HepG2 (cell line): Measurements from ENCODE around the gene KCNB1.

Experiments
- LCORL ChIP-seq, 2 experiments: fragments of 450-650 bp in 1 of 2; sonication (generic) in 1 of 2; formaldehyde crosslinking in 1 of 2; IDR thresholded peaks; 2 replicates each; pipeline versions ENCODE4 v1.5.0 to v1.6.1; 2017 to 2020; ENCODE audit warnings: antibody characterized with exemption in 1 of 2, missing genetic modification reagents in 1 of 2
- TAF15 ChIP-seq: fragments of 200-400 bp; formaldehyde crosslinking; IDR thresholded peaks from one replicate; pipeline ENCODE4 v1.6.1; 2018; ENCODE audit warnings: mild to moderate bottlenecking, low read depth, low read length; ENCODE audit not compliant: poor library complexity, severe bottlenecking
- ZNF761 ChIP-seq: sonication (generic); formaldehyde crosslinking; conservative IDR thresholded peaks from 2 replicates; pipeline ENCODE4 v1.4.0; 2020; ENCODE audit warnings: mild to moderate bottlenecking, missing genetic modification reagents
- TF ChIP-seq, protein P1 (sequence below): sonication (generic); formaldehyde crosslinking; IDR thresholded peaks from 2 replicates; pipeline ENCODE4 v1.5.0; 2020; ENCODE audit warnings: mild to moderate bottlenecking, missing genetic modification reagents, moderate library complexity

DNA sequence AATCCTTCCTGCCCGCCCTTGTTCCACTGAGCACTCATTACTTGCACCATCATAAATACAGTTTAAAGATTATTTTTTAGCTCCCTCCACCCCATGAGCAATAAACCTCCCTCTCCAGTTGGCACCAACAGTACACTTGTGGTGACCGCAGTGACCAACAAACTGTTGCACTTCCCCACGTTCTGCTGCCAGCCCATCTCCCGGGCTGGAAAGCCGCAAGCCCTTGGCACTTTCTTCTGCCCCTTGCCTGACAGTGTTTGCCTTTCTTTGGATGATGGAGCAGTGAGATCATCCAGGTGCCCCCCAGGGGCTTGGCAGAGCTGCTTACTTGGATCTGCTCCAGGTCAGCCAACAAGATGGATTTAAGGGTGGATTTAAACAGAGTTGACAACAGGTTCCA, 21.6 kb downstream of the KCNB1 start:
- TF ChIP-seq LCORL (IDR thresholded peaks at IDR 0.05), result no peak
- no peak for TF ChIP-seq LCORL (CRISPR knock-in tag; IDR thresholded peaks at IDR 0.05)
- TF ChIP-seq, protein P1, sequence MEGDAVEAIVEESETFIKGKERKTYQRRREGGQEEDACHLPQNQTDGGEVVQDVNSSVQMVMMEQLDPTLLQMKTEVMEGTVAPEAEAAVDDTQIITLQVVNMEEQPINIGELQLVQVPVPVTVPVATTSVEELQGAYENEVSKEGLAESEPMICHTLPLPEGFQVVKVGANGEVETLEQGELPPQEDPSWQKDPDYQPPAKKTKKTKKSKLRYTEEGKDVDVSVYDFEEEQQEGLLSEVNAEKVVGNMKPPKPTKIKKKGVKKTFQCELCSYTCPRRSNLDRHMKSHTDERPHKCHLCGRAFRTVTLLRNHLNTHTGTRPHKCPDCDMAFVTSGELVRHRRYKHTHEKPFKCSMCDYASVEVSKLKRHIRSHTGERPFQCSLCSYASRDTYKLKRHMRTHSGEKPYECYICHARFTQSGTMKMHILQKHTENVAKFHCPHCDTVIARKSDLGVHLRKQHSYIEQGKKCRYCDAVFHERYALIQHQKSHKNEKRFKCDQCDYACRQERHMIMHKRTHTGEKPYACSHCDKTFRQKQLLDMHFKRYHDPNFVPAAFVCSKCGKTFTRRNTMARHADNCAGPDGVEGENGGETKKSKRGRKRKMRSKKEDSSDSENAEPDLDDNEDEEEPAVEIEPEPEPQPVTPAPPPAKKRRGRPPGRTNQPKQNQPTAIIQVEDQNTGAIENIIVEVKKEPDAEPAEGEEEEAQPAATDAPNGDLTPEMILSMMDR (CRISPR knock-in tag), result no peak
- no peak for TF ChIP-seq ZNF761 (CRISPR knock-in tag)
- no peak for TF ChIP-seq TAF15
